Esophagus squamous epithelium (tissue), 4 donors: Measurements from ENCODE around the gene ALDH9A1.

Experiments
- POLR2A ChIP-seq, 4 donors: fragments of 450-650 bp; IDR thresholded peaks; one replicate each; pipeline ENCODE4 v1.6.1; 2017; ENCODE audit warnings: antibody characterized with exemption in 4 of 4, mild to moderate bottlenecking in 4 of 4, moderate library complexity in 3 of 4
- TF ChIP-seq, protein P1 (sequence below), 6 experiments: fragments of 450-650 bp in 4 of 6; fragments of 200-600 bp in 2 of 6; sonication (generic) in 2 of 6; IDR thresholded peaks; one replicate each; pipeline ENCODE4 v1.5.1; 2016 to 2019; ENCODE audit warnings: antibody characterized with exemption in 6 of 6, mild to moderate bottlenecking in 4 of 6, moderate library complexity in 4 of 6

- no peak for TF ChIP-seq POLR2A (IDR thresholded peaks at IDR 0.05)
- TF ChIP-seq, protein P1, sequence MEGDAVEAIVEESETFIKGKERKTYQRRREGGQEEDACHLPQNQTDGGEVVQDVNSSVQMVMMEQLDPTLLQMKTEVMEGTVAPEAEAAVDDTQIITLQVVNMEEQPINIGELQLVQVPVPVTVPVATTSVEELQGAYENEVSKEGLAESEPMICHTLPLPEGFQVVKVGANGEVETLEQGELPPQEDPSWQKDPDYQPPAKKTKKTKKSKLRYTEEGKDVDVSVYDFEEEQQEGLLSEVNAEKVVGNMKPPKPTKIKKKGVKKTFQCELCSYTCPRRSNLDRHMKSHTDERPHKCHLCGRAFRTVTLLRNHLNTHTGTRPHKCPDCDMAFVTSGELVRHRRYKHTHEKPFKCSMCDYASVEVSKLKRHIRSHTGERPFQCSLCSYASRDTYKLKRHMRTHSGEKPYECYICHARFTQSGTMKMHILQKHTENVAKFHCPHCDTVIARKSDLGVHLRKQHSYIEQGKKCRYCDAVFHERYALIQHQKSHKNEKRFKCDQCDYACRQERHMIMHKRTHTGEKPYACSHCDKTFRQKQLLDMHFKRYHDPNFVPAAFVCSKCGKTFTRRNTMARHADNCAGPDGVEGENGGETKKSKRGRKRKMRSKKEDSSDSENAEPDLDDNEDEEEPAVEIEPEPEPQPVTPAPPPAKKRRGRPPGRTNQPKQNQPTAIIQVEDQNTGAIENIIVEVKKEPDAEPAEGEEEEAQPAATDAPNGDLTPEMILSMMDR (IDR thresholded peaks at IDR 0.05), result no peak
These were observed 36.2 kb downstream of the ALDH9A1 start for GRCh38 chr1:165662186-165662585.
